ENCODE data around the gene N4BP2.

Gene N4BP2

DNA sequence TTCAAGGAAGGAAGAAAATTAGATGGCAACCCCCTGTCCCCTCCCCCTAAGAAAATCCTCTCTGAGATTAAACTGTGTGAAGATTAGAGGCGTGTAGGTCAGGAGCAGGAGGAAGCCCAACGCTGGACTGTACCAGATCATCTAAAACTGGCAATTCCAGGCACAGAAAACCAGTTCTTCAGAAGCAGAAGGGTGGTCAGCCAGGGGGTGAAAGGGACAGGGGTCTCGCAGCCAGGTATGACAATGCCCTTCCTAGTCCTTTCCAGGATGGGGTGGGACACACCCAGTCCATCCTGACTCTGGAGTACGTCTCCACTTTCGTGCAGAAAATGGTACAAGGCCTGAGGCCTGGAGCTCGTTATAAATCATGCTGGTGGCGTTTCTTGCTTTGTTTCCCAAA lies 136.9 kb downstream of the N4BP2 start:
- DNase-seq: no peak

- peak in 1 of 2 donors; percentile 40 for DNase-seq
Observed at GRCh38 chr4:40194602-40195161, 138.0 kb downstream of the N4BP2 start.

DNA sequence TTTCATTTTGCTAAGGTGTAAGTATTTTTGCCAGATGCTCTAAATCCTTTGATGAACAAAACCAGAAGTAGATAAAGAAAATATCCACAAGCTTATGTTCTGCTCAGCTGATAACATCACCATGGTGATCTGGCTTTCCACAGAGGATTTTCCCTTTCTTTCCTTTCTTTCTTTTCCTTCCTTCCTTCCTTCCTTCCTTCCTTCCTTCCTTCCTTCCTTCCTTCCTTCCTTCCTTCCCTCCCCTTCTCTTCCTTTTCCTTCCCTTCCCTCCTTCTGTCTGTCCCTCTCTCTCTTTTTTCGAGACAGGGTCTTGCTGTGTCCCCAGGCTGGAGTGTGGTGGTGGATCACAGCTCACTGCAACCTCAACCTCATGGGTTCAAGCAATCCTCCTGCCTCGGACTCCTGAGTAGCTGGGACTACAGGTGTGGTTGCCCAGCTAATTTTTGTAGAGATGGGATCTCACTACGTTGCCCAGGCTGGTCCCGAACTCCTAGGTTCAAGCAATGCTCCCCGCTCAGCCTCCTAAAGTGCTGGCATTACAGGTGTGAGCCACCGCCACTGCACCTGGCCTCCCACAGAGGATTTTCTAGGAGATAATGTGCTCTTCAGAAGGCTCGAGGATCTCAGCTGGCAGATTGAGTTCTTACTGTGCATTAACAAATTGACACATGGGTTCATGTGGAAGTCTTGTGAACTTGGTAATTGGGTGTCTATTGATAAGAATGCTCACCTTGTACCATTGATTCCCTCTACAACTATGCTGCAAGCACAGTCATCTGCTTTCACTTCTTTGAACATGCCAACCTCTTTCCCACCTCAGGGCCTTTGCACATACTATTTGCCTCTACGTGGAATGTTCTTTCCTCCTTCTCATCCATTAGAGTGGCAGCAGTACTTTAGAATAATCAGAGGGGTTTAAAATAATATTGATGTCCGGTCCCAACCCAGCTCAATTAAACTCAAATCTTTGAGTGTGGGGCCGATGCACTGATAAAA lies 138.8 kb downstream of the N4BP2 start:
- no peak for DNase-seq

- DNase-seq: no peak
Observed at GRCh38 chr4:40196272-40196671, 139.6 kb downstream of the N4BP2 start.

GRCh38 chr4:40196724-40197281 lies 140.2 kb downstream of the N4BP2 start, which contains the start of gene RHOH:
Gene RHOH (plus strand): TSS chr4:40197031. CDS start chr4:40243387, 46,356 bp downstream.
- DNase-seq: peak in 1 of 2 donors; percentile 90

GRCh38 chr4:40197879-40198689 lies 141.4 kb downstream of the N4BP2 start:
- DNase-seq: no peak

GRCh38 chr4:40199179-40199670 lies 142.6 kb downstream of the N4BP2 start:
- DNase-seq: no peak

DNA sequence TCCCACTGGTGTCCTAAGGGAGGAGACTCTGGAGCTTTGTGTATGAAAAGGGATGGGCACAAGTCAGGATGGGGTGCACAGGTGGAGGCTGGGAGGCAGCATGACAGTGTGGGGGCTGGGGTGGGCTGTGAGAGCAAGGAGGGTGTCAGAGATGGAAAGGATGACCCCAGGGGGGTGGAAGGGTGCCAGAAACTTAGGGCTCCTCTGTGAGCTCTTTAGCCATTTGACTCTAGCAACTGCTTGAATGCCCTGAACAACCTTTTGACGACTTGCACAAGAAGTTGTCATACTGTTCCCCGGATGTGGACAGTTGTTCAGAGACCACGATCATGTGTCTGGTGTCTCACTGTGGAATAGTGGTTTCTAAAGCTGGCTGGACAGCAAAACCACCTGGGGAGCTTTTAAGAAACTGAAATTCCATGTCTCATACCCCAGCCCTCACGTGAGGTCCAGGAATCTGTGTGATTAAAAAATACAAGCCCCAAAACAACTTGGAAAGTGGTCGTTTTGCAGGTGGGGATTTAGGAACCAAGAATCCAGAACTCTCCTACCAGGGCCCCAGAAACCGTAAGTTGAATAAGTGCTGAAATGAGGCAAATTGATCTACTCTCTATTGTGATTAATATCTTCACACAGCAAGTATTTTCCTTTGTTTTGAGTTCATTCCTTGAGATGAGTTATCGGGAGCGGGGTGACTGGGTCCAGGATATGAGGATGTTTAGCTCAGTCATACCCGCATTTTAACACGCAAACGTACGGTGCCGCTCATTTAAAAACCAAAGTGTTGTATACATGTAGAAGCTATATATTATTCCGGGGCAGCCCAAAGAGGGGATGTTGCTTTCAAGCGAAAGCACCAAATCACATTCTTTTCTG lies 143.6 kb downstream of the N4BP2 start:
- peak; percentile 16 to 23 for DNase-seq

GRCh38 chr4:40200875-40201801 lies 144.5 kb downstream of the N4BP2 start:
- peak in 1 of 2 donors; percentile 57 for DNase-seq

DNA sequence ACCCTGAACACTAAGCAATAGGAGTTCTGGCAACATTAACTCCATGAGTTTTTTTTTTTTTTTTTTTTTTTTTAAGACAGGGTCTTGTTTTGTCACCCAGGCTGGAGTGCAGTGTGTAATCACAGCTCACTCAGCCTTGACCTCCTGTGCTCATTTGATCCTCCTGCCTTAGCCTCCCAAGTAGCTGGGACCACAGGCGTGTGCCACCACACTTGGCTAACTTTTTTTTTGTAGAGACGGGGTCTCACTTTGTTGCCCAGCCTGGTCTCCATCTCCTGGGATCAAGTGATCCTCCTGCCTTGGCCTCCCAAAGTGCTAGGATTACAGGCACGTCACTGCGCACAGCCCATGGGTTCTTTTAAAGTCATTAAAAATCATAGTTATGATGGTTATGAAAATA lies 145.2 kb downstream of the N4BP2 start:
- DNase-seq: no peak

DNA sequence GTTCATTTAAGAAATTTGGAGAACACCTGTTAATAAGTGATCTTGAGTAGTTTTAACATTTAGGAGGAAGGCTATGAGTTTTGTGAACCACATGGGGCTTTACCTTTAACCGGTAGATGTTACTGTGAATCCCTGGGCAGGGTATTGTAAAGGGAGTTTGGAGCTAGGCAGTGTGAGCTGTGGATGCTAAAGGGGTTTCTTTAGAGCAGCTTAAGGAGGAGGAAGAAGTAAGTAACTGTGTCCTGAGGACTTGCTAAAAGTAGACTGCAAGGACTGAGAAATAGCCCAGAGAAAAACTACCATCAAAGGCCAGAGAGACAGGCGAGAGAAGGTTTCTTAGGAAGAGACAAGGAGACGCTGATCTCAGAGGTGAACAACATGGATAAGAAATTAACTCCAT lies 145.8 kb downstream of the N4BP2 start:
- DNase-seq: no peak

DNA sequence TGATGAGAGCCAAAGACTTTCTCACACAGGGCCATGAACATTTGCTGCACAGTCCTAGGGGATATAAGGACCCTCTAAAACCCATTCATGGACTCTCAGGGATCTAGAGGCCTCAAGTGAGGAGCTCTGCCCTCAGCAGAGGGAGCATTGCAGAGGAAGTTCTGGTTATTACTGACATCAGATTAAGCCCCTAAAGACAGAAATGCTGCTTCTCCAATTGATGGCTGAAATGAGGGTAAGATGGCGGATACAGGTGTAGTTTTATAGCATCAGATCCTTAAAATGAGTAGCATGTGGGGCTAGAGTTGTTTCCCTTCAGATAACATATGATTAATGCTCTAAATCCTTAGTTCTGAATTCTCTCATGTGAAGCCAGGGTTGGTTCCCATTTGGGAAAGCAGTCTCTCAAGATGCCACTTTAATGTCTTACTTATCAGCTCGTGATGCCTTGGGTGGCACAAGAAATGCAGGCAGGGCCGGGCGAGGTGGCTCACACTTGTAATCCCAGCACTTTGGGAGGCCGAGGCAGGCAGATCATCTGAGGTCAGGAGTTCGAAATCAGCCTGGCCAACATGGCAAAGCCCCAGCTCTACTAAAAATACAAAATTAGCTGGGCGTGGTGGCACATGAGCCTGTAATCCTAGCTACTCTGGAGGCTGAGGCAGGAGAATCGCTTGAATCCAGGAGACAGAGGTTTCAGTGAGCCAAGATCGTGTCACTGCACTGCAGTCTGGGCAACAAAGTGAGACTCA lies 148.0 kb downstream of the N4BP2 start:
- no peak for DNase-seq

GRCh38 chr4:40205259-40206198 lies 148.9 kb downstream of the N4BP2 start:
- peak in 1 of 2 donors; percentile 73 for DNase-seq

GRCh38 chr4:40206426-40206825 lies 149.8 kb downstream of the N4BP2 start:
- no peak for DNase-seq
